IMR-90 (cell line): ENCODE measurements around the gene F12. TPM values are rescaled to one million over a fixed set of nuclear protein-coding genes. Genes with fewer than 3 reads are reported as not detected.

ENCODE experiments used
- ATAC-seq: fragments of 200-7000 bp; cut with Tn5 transposase; 2 replicates; pipeline ENCODE4 v1.9.1; 2020; ENCODE audit warnings: low read depth, mild to moderate bottlenecking, moderate library complexity
- BruUV-seq: library from RNA; stranded (reverse); fragments of 400-500 nt; replicated peaks from 2 replicates; lab custom pipeline; 2021; lab: Mats Ljungman, UMichigan
- CTCF ChIA-PET: fragments of 300-600 bp; formaldehyde crosslinking; extraction: SDS; loops from one replicate; lab custom pipeline; 2021; ENCODE audit warnings: antibody characterized with exemption; lab: Yijun Ruan, JAX
- POLR2A ChIA-PET: fragments of 300-600 bp; sonication (Branson Sonifier 250); formaldehyde crosslinking; loops from one replicate; lab custom pipeline; 2022; ENCODE audit warnings: antibody characterized with exemption; ENCODE audit not compliant: unreplicated experiment; lab: Charles Lee
- DNase-seq: peaks from one replicate; pipeline ENCODE4 v3.0.0; 2013
- H2AFZ ChIP-seq: replicated peaks from 2 replicates; pipeline ENCODE3; 2013; ENCODE audit warnings: low read length, mild to moderate bottlenecking; ENCODE audit not compliant: poor library complexity
- H2AK5ac ChIP-seq: 2 replicates; pipeline ENCODE4 v1.6.1; 2013; ENCODE audit warnings: low read depth, low read length, inconsistent platforms
- H2AK9ac ChIP-seq: replicated peaks from 2 replicates; pipeline ENCODE3; 2013; ENCODE audit warnings: mild to moderate bottlenecking, low read depth, low read length, moderate library complexity; ENCODE audit not compliant: poor library complexity
- H2BK120ac ChIP-seq: 2 replicates; pipeline ENCODE4 v1.6.1; 2013; ENCODE audit warnings: low read depth, low read length, inconsistent platforms
- H2BK15ac ChIP-seq: 3 replicates; pipeline ENCODE4 v1.6.1; 2013; ENCODE audit warnings: low read depth, low read length, inconsistent platforms
- H2BK20ac ChIP-seq: 2 replicates; pipeline ENCODE4 v1.6.1; 2013; ENCODE audit warnings: low read depth, mild to moderate bottlenecking, inconsistent platforms, low read length, moderate library complexity
- H2BK5ac ChIP-seq: 2 replicates; pipeline ENCODE4 v1.6.1; 2013; ENCODE audit warnings: mild to moderate bottlenecking, low read depth, low read length, inconsistent platforms; ENCODE audit not compliant: poor library complexity, severe bottlenecking
- H3K14ac ChIP-seq: replicated peaks from 2 replicates; pipeline ENCODE4 v1.6.1; 2013; ENCODE audit warnings: low read depth, low read length, inconsistent platforms
- H3K18ac ChIP-seq: 2 replicates; pipeline ENCODE4 v1.6.1; 2013; ENCODE audit warnings: low read depth, low read length, control low read depth
- H3K23ac ChIP-seq: 2 replicates; pipeline ENCODE4 v1.6.1; 2013; ENCODE audit warnings: low read depth, low read length, inconsistent platforms
- H3K27ac ChIP-seq: 2 replicates; pipeline ENCODE4 v1.5.1; 2013; ENCODE audit warnings: mild to moderate bottlenecking, control low read depth, low read length; ENCODE audit not compliant: insufficient read depth
- H3K27me3 ChIP-seq: 2 replicates; pipeline ENCODE4 v1.6.1; 2013; ENCODE audit warnings: low read length; ENCODE audit not compliant: control insufficient read depth, insufficient read depth
- H3K36me3 ChIP-seq: 2 replicates; pipeline ENCODE4 v1.6.1; 2013; ENCODE audit warnings: low read length, mixed read lengths; ENCODE audit not compliant: control insufficient read depth, insufficient read depth
- H3K4ac ChIP-seq: 2 replicates; pipeline ENCODE4 v1.6.1; 2013; ENCODE audit warnings: low read depth, low read length, inconsistent platforms
- H3K4me1 ChIP-seq: 2 replicates; pipeline ENCODE4 v1.6.1; 2013; ENCODE audit warnings: low read length, mixed read lengths; ENCODE audit not compliant: control insufficient read depth, insufficient read depth
- H3K4me2 ChIP-seq: 2 replicates; pipeline ENCODE4 v1.6.1; 2013; ENCODE audit warnings: low read depth, mild to moderate bottlenecking, control low read depth, low read length, moderate library complexity
- H3K4me3 ChIP-seq: 2 replicates; pipeline ENCODE4 v1.5.1; 2013; ENCODE audit warnings: low read depth, mild to moderate bottlenecking, control low read depth, low read length, moderate library complexity; ENCODE audit not compliant: insufficient read depth
- H3K56ac ChIP-seq: 2 replicates; pipeline ENCODE4 v1.6.1; 2013; ENCODE audit warnings: low read length, inconsistent platforms; ENCODE audit not compliant: insufficient read depth; ENCODE audit errors: extremely low read depth
- H3K79me1 ChIP-seq, 2 experiments: 2 replicates each; pipeline ENCODE4 v1.6.1; 2013; ENCODE audit warnings: low read length in 2 of 2, inconsistent platforms in 1 of 2, low read depth in 1 of 2
- H3K9ac ChIP-seq: 2 replicates; pipeline ENCODE4 v1.6.1; 2013; ENCODE audit warnings: low read depth, low read length, control low read depth
- H3K9me1 ChIP-seq: 2 replicates; pipeline ENCODE4 v1.6.1; 2013; ENCODE audit warnings: low read length, inconsistent platforms; ENCODE audit not compliant: insufficient read depth
- H3K9me3 ChIP-seq: 2 replicates; pipeline ENCODE4 v1.6.1; 2013; ENCODE audit warnings: low read length; ENCODE audit not compliant: control insufficient read depth, insufficient read depth
- H4K20me1 ChIP-seq: 2 replicates; pipeline ENCODE4 v1.6.1; 2013; ENCODE audit warnings: low read length, inconsistent platforms; ENCODE audit not compliant: insufficient read depth
- H4K5ac ChIP-seq: 2 replicates; pipeline ENCODE4 v1.6.1; 2013; ENCODE audit warnings: mild to moderate bottlenecking, low read depth, low read length, control low read depth
- H4K8ac ChIP-seq, 2 experiments: 2 replicates each; pipeline ENCODE4 v1.6.1; 2013; ENCODE audit warnings: low read depth in 2 of 2, low read length in 2 of 2, control low read depth in 1 of 2, inconsistent platforms in 1 of 2
- H4K91ac ChIP-seq: 2 replicates; pipeline ENCODE4 v1.6.1; 2013; ENCODE audit warnings: low read depth, low read length, inconsistent platforms; ENCODE audit not compliant: insufficient read depth
- BHLHE40 ChIP-seq: fragments of 150-350 bp; IDR thresholded peaks from 2 replicates; pipeline ENCODE4 v1.6.1; 2016; ENCODE audit warnings: mild to moderate bottlenecking, low read depth, low read length
- CEBPB ChIP-seq: IDR thresholded peaks from 2 replicates; pipeline ENCODE4 v1.6.1; 2012; ENCODE audit warnings: low read depth, low read length, improper control_type of control experiment
- CHD1 ChIP-seq: IDR thresholded peaks from 2 replicates; pipeline ENCODE4 v1.6.1; 2012; ENCODE audit warnings: low read depth, low read length, improper control_type of control experiment
- FOS ChIP-seq: fragments of 150-350 bp; IDR thresholded peaks from 2 replicates; pipeline ENCODE4 v1.6.1; 2016; ENCODE audit warnings: low read depth, low read length
- MAFK ChIP-seq: IDR thresholded peaks from 2 replicates; pipeline ENCODE4 v1.6.1; 2012; ENCODE audit warnings: low read depth, low read length, improper control_type of control experiment
- MAZ ChIP-seq: IDR thresholded peaks from 2 replicates; pipeline ENCODE4 v1.6.1; 2012; ENCODE audit warnings: low read depth, mild to moderate bottlenecking, low read length, improper control_type of control experiment, moderate library complexity, borderline replicate concordance
- MXI1 ChIP-seq: IDR thresholded peaks from 2 replicates; pipeline ENCODE4 v1.6.1; 2012; ENCODE audit warnings: low read depth, mild to moderate bottlenecking, low read length, moderate library complexity, borderline replicate concordance
- NFE2L2 ChIP-seq: fragments of 150-350 bp; IDR thresholded peaks from 2 replicates; pipeline ENCODE4 v1.6.1; 2016; ENCODE audit warnings: low read depth, mild to moderate bottlenecking, low read length
- POLR2A ChIP-seq: IDR thresholded peaks from 2 replicates; pipeline ENCODE4 v1.6.1; 2012; ENCODE audit warnings: mild to moderate bottlenecking, low read depth, low read length
- RAD21 ChIP-seq: IDR thresholded peaks from 2 replicates; pipeline ENCODE4 v1.6.1; 2012; ENCODE audit warnings: low read length, improper control_type of control experiment
- RCOR1 ChIP-seq: IDR thresholded peaks from 2 replicates; pipeline ENCODE4 v1.6.1; 2012; ENCODE audit warnings: mild to moderate bottlenecking, low read length, improper control_type of control experiment; ENCODE audit not compliant: insufficient replicate concordance
- RFX5 ChIP-seq: IDR thresholded peaks from 2 replicates; pipeline ENCODE4 v1.8.0; 2012; ENCODE audit warnings: low read depth, mild to moderate bottlenecking, low read length, moderate library complexity
- SMC3 ChIP-seq: fragments of 150-350 bp; IDR thresholded peaks from 2 replicates; pipeline ENCODE4 v1.6.1; 2016; ENCODE audit warnings: low read depth, mild to moderate bottlenecking, antibody characterized with exemption, low read length, moderate library complexity
- WGBS, 2 experiments: methylation state at CpG; one replicate each; pipeline versions ENCODE4 v1.1.5 to v1.1.7; 2013; ENCODE audit warnings: missing lambda C conversion rate in 2 of 2; ENCODE audit not compliant: insufficient read length in 1 of 2; ENCODE audit errors: extremely low coverage in 2 of 2; 5-methylcytosine and 5-hydroxymethylcytosine counted together
- dilution Hi-C: fragments of 300-500 bp; cut with HindIII; formaldehyde crosslinking; loops from one replicate; pipeline ENCODE4 v1.14.3; 2018; ENCODE audit warnings: low sequenced_read_pairs; ENCODE audit not compliant: unreplicated experiment
- in situ Hi-C: fragments of 300-500 bp; cut with MboI; formaldehyde crosslinking; loops from 3 replicates; pipeline ENCODE4 v1.14.3; 2019; ENCODE audit warnings: low sequenced_read_pairs, inconsistent platforms, mixed read lengths
- intact Hi-C: fragments of 100-400 bp; cut with micrococcal nuclease; formaldehyde crosslinking; loops from 2 replicates; pipeline ENCODE4 v1.10.0; 2022
- polyA plus RNA-seq, 3 experiments: library from polyadenylated mRNA; depleted of rRNA; stranded (reverse); fragments of >200 nt; gene quantifications; 2 replicates each; pipeline ENCODE4 v1.2.3, GENCODE V29; 2012; ENCODE audit warnings: low replicate concordance in 1 of 3
- total RNA-seq: library from RNA; depleted of rRNA; stranded (reverse); fragments of >200 nt; gene quantifications from 2 replicates; pipeline ENCODE4 v1.2.3, GENCODE V29; 2012
- TF ChIP-seq, protein P1 (sequence below): fragments of 150-350 bp; IDR thresholded peaks from 2 replicates; pipeline ENCODE4 v1.6.1; 2016; ENCODE audit warnings: low read depth, mild to moderate bottlenecking, low read length, moderate library complexity, borderline replicate concordance
- TF ChIP-seq, protein P2 (sequence below): conservative IDR thresholded peaks from 2 replicates; pipeline ENCODE4 v1.5.1; 2012; ENCODE audit warnings: mild to moderate bottlenecking, low read depth, low read length, improper control_type of control experiment
- TF ChIP-seq, protein P3 (sequence below): fragments of 150-350 bp; IDR thresholded peaks from 2 replicates; pipeline ENCODE4 v1.6.1; 2017; ENCODE audit warnings: mild to moderate bottlenecking, antibody characterized with exemption, low read length, low read depth

F12 gene
- total and polyA plus RNA-seq, 2 of the 4 experiments (the other 2 are of a cell fraction): 0.36 to 1.2 TPM

DNA sequence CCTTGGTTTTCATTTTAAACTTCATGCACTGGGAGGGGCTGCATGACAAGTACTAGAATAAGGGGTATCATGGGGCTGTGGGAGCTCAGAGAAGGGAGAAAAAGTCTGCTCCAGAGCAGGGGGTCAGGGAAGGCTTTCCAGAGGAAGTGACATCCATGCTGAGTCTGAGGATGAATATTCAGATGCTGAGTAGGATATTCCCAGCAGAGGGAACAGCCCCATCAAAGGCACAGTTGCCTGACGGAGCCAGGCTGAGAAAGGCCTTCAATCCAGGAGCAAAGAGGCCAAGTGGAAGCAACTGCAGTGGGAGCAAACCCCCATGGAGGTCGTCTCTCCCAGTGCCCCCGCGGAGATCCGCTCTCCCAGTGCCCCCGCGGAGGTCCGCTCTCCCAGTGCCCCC is 13.3 kb downstream of the F12 start:
- H2AK9ac ChIP-seq: no peak overlapping the region
- no peak overlapping the region for H2BK20ac ChIP-seq
- no peak overlapping the region for H3K4ac ChIP-seq
- H4K5ac ChIP-seq: no peak overlapping the region
- H2AFZ ChIP-seq: no peak overlapping the region
- dilution Hi-C loops: no loop called here
- H4K91ac ChIP-seq: no peak overlapping the region
- H2BK15ac ChIP-seq: no peak overlapping the region
- peaks cover 65% of the 10 kb centered on the region for H3K27me3 ChIP-seq
- H4K20me1 ChIP-seq: no peaks in the 10 kb centered on the region
- ATAC-seq: no peak
- H3K14ac ChIP-seq: no peak overlapping the region
- DNase-seq: no peak
- H4K8ac ChIP-seq: no peak overlapping the region
- CTCF ChIA-PET: no interaction called here
- no peak overlapping the region for H2AK5ac ChIP-seq
- H3K36me3 ChIP-seq: no peaks in the 10 kb centered on the region
- WGBS, 2 experiments: 43% methylated on average over 1 of the region's 8 CpGs; no CpG with 5 or more reads in 1 of the 2 experiments
- no peaks in the 10 kb centered on the region for H3K4me1 ChIP-seq
- H3K79me1 ChIP-seq: no peaks in the 10 kb centered on the region
- H3K4me2 ChIP-seq: no peak overlapping the region
- no peak overlapping the region for H3K27ac ChIP-seq
- H3K9me1 ChIP-seq: no peaks in the 10 kb centered on the region
- no peak overlapping the region for H3K23ac ChIP-seq
- no TSS peak for BruUV-seq
- intact Hi-C loops: no loop called here
- H3K4me3 ChIP-seq: no peak overlapping the region
- peaks cover 2% of the 10 kb centered on the region; the same call in 1 of the 2 replicates for H3K9me3 ChIP-seq
- no peak overlapping the region for H2BK120ac ChIP-seq
- no peak overlapping the region for H3K56ac ChIP-seq
- in situ Hi-C loops: no loop called here
- H3K18ac ChIP-seq: no peak overlapping the region
- H3K9ac ChIP-seq: no peak overlapping the region
- TF ChIP-seq POLR2A (no peak), RAD21 (no peak), MAZ (no peak), MXI1 (no peak), MAFK (no peak), CEBPB (no peak), FOS (no peak), CHD1 (no peak), NFE2L2 (no peak), RCOR1 (no peak), RFX5 (no peak), BHLHE40 (no peak), SMC3 (no peak)
- TF ChIP-seq, protein P1, sequence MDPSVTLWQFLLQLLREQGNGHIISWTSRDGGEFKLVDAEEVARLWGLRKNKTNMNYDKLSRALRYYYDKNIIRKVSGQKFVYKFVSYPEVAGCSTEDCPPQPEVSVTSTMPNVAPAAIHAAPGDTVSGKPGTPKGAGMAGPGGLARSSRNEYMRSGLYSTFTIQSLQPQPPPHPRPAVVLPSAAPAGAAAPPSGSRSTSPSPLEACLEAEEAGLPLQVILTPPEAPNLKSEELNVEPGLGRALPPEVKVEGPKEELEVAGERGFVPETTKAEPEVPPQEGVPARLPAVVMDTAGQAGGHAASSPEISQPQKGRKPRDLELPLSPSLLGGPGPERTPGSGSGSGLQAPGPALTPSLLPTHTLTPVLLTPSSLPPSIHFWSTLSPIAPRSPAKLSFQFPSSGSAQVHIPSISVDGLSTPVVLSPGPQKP: no peak
- TF ChIP-seq, protein P2, sequence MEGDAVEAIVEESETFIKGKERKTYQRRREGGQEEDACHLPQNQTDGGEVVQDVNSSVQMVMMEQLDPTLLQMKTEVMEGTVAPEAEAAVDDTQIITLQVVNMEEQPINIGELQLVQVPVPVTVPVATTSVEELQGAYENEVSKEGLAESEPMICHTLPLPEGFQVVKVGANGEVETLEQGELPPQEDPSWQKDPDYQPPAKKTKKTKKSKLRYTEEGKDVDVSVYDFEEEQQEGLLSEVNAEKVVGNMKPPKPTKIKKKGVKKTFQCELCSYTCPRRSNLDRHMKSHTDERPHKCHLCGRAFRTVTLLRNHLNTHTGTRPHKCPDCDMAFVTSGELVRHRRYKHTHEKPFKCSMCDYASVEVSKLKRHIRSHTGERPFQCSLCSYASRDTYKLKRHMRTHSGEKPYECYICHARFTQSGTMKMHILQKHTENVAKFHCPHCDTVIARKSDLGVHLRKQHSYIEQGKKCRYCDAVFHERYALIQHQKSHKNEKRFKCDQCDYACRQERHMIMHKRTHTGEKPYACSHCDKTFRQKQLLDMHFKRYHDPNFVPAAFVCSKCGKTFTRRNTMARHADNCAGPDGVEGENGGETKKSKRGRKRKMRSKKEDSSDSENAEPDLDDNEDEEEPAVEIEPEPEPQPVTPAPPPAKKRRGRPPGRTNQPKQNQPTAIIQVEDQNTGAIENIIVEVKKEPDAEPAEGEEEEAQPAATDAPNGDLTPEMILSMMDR: no peak
- TF ChIP-seq, protein P3, sequence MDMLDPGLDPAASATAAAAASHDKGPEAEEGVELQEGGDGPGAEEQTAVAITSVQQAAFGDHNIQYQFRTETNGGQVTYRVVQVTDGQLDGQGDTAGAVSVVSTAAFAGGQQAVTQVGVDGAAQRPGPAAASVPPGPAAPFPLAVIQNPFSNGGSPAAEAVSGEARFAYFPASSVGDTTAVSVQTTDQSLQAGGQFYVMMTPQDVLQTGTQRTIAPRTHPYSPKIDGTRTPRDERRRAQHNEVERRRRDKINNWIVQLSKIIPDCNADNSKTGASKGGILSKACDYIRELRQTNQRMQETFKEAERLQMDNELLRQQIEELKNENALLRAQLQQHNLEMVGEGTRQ: no peak
- POLR2A ChIA-PET: no interaction called here
- no peak overlapping the region for H2BK5ac ChIP-seq
